ENCODE measurements around the gene PAX1.

The PAX1 gene

DNA sequence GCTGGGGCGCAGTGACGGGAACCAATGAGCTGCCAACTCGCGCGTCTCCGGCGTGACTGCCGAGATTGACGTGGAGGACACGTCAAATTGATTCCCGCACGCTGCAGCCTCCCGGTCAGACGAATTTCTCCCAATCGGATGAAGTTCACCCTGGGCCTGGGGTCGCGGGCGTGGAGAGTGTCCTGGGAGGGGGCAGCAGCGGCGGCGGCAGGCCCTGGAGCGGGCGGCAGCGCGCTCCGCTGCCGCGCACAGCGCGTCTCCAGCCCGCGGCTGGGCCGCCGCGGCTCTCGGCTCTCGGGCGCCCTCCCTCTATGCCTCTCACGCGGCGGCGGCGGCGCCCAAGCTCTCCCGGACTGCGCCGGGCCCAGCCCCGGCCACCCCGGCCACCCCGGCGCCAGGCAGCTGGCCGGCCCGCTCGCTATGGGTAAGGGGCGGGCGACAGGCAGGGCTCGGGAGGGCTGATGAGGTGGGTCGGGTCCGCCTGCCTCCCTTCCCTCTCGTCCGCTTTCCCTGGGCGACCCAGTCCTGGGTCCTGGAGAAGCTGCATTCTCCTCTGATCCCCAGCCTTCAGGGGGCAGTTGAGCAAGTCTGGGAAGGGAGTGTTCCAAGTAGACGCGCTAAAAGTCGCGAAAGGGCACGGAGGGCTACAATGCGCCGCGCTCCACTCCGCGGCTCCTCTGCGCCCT lies at the start of gene PAX1:
Gene PAX1 (plus strand): TSS at position 90 of the 686 bp plus-strand sequence. CDS start 49 bp downstream, at position 139.
- Histone ChIP-seq H3K4me1 (ENCODE audit: control insufficient read depth in 1 of 2, insufficient read depth in 2 of 2, low read length in 2 of 2) (no peaks in the 10 kb centered on the region), H3K9ac (ENCODE audit: low read depth in 1 of 2, low read length in 2 of 2) (no peak within 1 kb of the TSS), H3K4me3 (ENCODE audit: low read depth in 1 of 2, low read length in 2 of 2) (no peak within 1 kb of the TSS), H3K9me3 (ENCODE audit: control insufficient read depth in 1 of 2, low read length in 2 of 2) (no peaks in the 10 kb centered on the region), H3K27ac (ENCODE audit: low read depth, low read length) (no peak within 1 kb of the TSS), H3K27me3 (ENCODE audit: control insufficient read depth in 1 of 2, insufficient read depth in 2 of 2, low read length in 2 of 2) (peaks cover 79 to 90% of the 10 kb centered on the region in 2 donors), H3K36me3 (ENCODE audit: control insufficient read depth in 1 of 2, insufficient read depth in 2 of 2, low read length in 2 of 2) (no peaks in the 10 kb centered on the region)

GRCh38 chr20:21656308-21657067 lies 49.0 kb upstream of the PAX1 start:
- Histone ChIP-seq H3K4me1 (ENCODE audit: control insufficient read depth in 1 of 2, insufficient read depth in 2 of 2, low read length in 2 of 2) (no peaks in the 10 kb centered on the region), H3K27ac (ENCODE audit: low read depth, low read length) (no peak overlapping the region), H3K27me3 (ENCODE audit: control insufficient read depth in 1 of 2, insufficient read depth in 2 of 2, low read length in 2 of 2) (no peaks in the 10 kb centered on the region), H3K9ac (ENCODE audit: low read depth in 1 of 2, low read length in 2 of 2) (no peak overlapping the region), H3K36me3 (ENCODE audit: control insufficient read depth in 1 of 2, insufficient read depth in 2 of 2, low read length in 2 of 2) (no peaks in the 10 kb centered on the region), H3K9me3 (ENCODE audit: control insufficient read depth in 1 of 2, low read length in 2 of 2) (no peaks in the 10 kb centered on the region), H3K4me3 (ENCODE audit: low read depth in 1 of 2, low read length in 2 of 2) (no peak overlapping the region)

- Histone ChIP-seq H3K4me3 (ENCODE audit: low read depth in 1 of 2, low read length in 2 of 2) (no peak overlapping the region), H3K9me3 (ENCODE audit: control insufficient read depth in 1 of 2, low read length in 2 of 2) (no peaks in the 10 kb centered on the region), H3K27ac (ENCODE audit: low read depth, low read length) (no peak overlapping the region), H3K4me1 (ENCODE audit: control insufficient read depth in 1 of 2, insufficient read depth in 2 of 2, low read length in 2 of 2) (no peaks in the 10 kb centered on the region), H3K9ac (ENCODE audit: low read depth in 1 of 2, low read length in 2 of 2) (no peak overlapping the region), H3K36me3 (ENCODE audit: control insufficient read depth in 1 of 2, insufficient read depth in 2 of 2, low read length in 2 of 2) (no peaks in the 10 kb centered on the region), H3K27me3 (ENCODE audit: control insufficient read depth in 1 of 2, insufficient read depth in 2 of 2, low read length in 2 of 2) (no peaks in the 10 kb centered on the region)
Measured at GRCh38 chr20:21661488-21662055, 43.9 kb upstream of the PAX1 start.

DNA sequence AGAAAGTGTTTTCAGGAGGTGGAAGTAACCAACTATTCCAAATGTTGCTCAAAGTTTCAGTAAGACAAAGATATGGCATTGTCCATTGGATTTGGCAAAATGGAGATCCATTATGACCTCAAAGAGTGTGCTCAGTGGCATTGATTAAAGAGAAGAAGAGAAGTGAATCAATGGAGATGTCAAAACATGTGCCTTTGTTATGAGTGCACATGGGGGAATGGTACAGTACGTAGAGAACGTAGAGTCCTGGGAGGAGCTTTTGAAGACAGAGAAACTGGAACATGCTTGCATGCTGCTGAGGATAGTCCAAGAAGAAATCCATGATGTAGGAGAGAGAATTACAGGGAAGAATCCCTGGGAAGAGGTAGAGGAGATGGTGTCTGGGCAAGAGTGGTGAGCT lies 42.0 kb upstream of the PAX1 start:
- Histone ChIP-seq H3K27ac (ENCODE audit: low read depth, low read length) (no peak overlapping the region), H3K4me3 (ENCODE audit: low read depth in 1 of 2, low read length in 2 of 2) (no peak overlapping the region), H3K9ac (ENCODE audit: low read depth in 1 of 2, low read length in 2 of 2) (no peak overlapping the region), H3K9me3 (ENCODE audit: control insufficient read depth in 1 of 2, low read length in 2 of 2) (no peaks in the 10 kb centered on the region), H3K4me1 (ENCODE audit: control insufficient read depth in 1 of 2, insufficient read depth in 2 of 2, low read length in 2 of 2) (no peaks in the 10 kb centered on the region), H3K36me3 (ENCODE audit: control insufficient read depth in 1 of 2, insufficient read depth in 2 of 2, low read length in 2 of 2) (no peaks in the 10 kb centered on the region), H3K27me3 (ENCODE audit: control insufficient read depth in 1 of 2, insufficient read depth in 2 of 2, low read length in 2 of 2) (no peaks in the 10 kb centered on the region)

DNA sequence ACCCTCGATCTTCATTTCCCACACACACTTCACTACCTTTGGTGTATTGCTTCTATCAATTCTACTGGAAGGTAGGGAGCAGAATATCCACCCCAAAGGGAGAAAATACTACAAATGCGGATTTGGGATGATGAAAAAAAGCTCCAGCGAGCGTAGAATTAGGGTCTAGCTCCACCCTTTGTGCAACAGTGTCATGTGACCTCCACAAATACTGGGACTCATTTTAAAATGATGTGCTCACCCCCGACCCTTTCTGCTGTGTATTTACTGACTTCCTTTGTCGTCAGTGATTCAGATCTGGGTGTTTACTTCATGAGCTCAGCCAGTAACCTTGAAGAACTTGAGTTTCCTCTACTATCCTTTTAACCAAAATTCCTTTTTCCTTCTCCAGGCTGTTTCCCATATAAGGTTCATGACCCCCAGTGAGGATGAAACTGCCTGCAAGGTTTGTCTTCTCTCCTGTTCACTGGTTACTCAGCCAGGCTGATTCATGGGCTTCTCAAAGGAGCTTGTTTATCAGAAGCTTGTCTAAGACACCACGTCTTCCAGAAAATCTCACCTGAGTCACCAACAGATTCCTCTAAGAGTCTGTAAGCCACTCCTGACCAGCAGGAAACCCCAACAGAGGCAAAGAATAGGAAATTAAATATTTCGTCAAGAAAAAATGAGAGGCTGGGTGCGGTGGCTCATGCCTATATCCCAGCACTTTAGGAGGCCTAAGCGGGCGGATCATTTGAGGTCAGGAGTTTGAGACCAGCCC lies 39.6 kb upstream of the PAX1 start:
- Histone ChIP-seq H3K27ac (ENCODE audit: low read depth, low read length) (no peak overlapping the region), H3K9me3 (ENCODE audit: control insufficient read depth in 1 of 2, low read length in 2 of 2) (no peaks in the 10 kb centered on the region), H3K36me3 (ENCODE audit: control insufficient read depth in 1 of 2, insufficient read depth in 2 of 2, low read length in 2 of 2) (no peaks in the 10 kb centered on the region)

GRCh38 chr20:21670126-21670525 lies 35.3 kb upstream of the PAX1 start:
- no peaks in the 10 kb centered on the region for H3K27me3 ChIP-seq (ENCODE audit: control insufficient read depth in 1 of 2, insufficient read depth in 2 of 2, low read length in 2 of 2)
- H3K36me3 ChIP-seq (ENCODE audit: control insufficient read depth in 1 of 2, insufficient read depth in 2 of 2, low read length in 2 of 2), result no peaks in the 10 kb centered on the region
- no peak overlapping the region for H3K4me3 ChIP-seq (ENCODE audit: low read depth in 1 of 2, low read length in 2 of 2)
- H3K27ac ChIP-seq (ENCODE audit: low read depth, low read length), result no peak overlapping the region
- no peaks in the 10 kb centered on the region for H3K9me3 ChIP-seq (ENCODE audit: control insufficient read depth in 1 of 2, low read length in 2 of 2)
- no peaks in the 10 kb centered on the region for H3K4me1 ChIP-seq (ENCODE audit: control insufficient read depth in 1 of 2, insufficient read depth in 2 of 2, low read length in 2 of 2)
- no peak overlapping the region for H3K9ac ChIP-seq (ENCODE audit: low read depth in 1 of 2, low read length in 2 of 2)

More for the DNA sequence above, 39.6 kb upstream of the PAX1 start:
- H3K27me3 ChIP-seq (ENCODE audit: control insufficient read depth in 1 of 2, insufficient read depth in 2 of 2, low read length in 2 of 2), result no peaks in the 10 kb centered on the region
- no peak overlapping the region for H3K4me3 ChIP-seq (ENCODE audit: low read depth in 1 of 2, low read length in 2 of 2)
- H3K9ac ChIP-seq (ENCODE audit: low read depth in 1 of 2, low read length in 2 of 2), result no peak overlapping the region
- H3K4me1 ChIP-seq (ENCODE audit: control insufficient read depth in 1 of 2, insufficient read depth in 2 of 2, low read length in 2 of 2), result no peaks in the 10 kb centered on the region

- no peaks in the 10 kb centered on the region for H3K27me3 ChIP-seq (ENCODE audit: control insufficient read depth in 1 of 2, insufficient read depth in 2 of 2, low read length in 2 of 2)
Measured at GRCh38 chr20:21670981-21671380, 34.5 kb upstream of the PAX1 start.

GRCh38 chr20:21677261-21677660 lies 28.2 kb upstream of the PAX1 start:
- Histone ChIP-seq H3K4me3 (ENCODE audit: low read depth in 1 of 2, low read length in 2 of 2) (no peak overlapping the region), H3K9me3 (ENCODE audit: control insufficient read depth in 1 of 2, low read length in 2 of 2) (no peaks in the 10 kb centered on the region), H3K36me3 (ENCODE audit: control insufficient read depth in 1 of 2, insufficient read depth in 2 of 2, low read length in 2 of 2) (no peaks in the 10 kb centered on the region), H3K27me3 (ENCODE audit: control insufficient read depth in 1 of 2, insufficient read depth in 2 of 2, low read length in 2 of 2) (no peaks in the 10 kb centered on the region), H3K27ac (ENCODE audit: low read depth, low read length) (no peak overlapping the region), H3K4me1 (ENCODE audit: control insufficient read depth in 1 of 2, insufficient read depth in 2 of 2, low read length in 2 of 2) (no peaks in the 10 kb centered on the region), H3K9ac (ENCODE audit: low read depth in 1 of 2, low read length in 2 of 2) (no peak overlapping the region)

More at GRCh38 chr20:21670981-21671380, 34.5 kb upstream of the PAX1 start:
- H3K27ac ChIP-seq (ENCODE audit: low read depth, low read length), result no peak overlapping the region
- no peak overlapping the region for H3K9ac ChIP-seq (ENCODE audit: low read depth in 1 of 2, low read length in 2 of 2)
- no peaks in the 10 kb centered on the region for H3K36me3 ChIP-seq (ENCODE audit: control insufficient read depth in 1 of 2, insufficient read depth in 2 of 2, low read length in 2 of 2)
- H3K4me1 ChIP-seq (ENCODE audit: control insufficient read depth in 1 of 2, insufficient read depth in 2 of 2, low read length in 2 of 2), result no peaks in the 10 kb centered on the region
- H3K9me3 ChIP-seq (ENCODE audit: control insufficient read depth in 1 of 2, low read length in 2 of 2), result no peaks in the 10 kb centered on the region
- no peak overlapping the region for H3K4me3 ChIP-seq (ENCODE audit: low read depth in 1 of 2, low read length in 2 of 2)

- Histone ChIP-seq H3K27me3 (ENCODE audit: control insufficient read depth in 1 of 2, insufficient read depth in 2 of 2, low read length in 2 of 2) (no peaks in the 10 kb centered on the region), H3K4me3 (ENCODE audit: low read depth in 1 of 2, low read length in 2 of 2) (no peak overlapping the region), H3K4me1 (ENCODE audit: control insufficient read depth in 1 of 2, insufficient read depth in 2 of 2, low read length in 2 of 2) (no peaks in the 10 kb centered on the region), H3K9me3 (ENCODE audit: control insufficient read depth in 1 of 2, low read length in 2 of 2) (no peaks in the 10 kb centered on the region), H3K36me3 (ENCODE audit: control insufficient read depth in 1 of 2, insufficient read depth in 2 of 2, low read length in 2 of 2) (no peaks in the 10 kb centered on the region), H3K9ac (ENCODE audit: low read depth in 1 of 2, low read length in 2 of 2) (no peak overlapping the region), H3K27ac (ENCODE audit: low read depth, low read length) (no peak overlapping the region)
Measured at GRCh38 chr20:21677781-21678180, 27.7 kb upstream of the PAX1 start.
